ENCODE data around the gene GLB1L.
"Not testable (repeated sequence)": the region's sequence is repeated elsewhere in the genome, so short reads cannot be mapped to it uniquely, and the experiment has no call there.

GLB1L gene

DNA sequence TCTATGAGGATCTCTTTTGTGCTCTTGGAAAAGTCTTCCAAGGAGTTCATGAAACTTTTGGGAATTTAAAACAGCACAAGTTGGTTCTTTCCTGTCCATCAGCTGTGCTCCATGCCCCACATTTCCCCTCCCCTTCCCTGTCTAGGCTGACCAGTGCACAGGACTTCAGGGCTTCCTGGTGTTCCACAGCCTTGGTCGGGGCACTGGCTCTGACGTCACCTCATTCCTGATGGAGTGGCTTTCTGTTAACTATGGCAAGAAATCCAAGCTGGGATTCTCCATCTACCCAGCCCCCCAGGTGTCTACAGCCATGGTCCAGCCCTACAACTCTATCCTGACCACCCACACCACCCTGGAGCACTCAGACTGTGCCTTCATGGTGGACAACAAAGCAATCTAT is 25.8 kb upstream of the GLB1L start:
- peaks cover 7% of the 10 kb centered on the region for H3K4me1 Mint-ChIP-seq
- no peak overlapping the region for H3K27ac Mint-ChIP-seq
- ATAC-seq (no peak), DNase-seq (no peak)
- H3K27me3 Mint-ChIP-seq = no peaks in the 10 kb centered on the region
- no peak overlapping the region for H3K4me3 Mint-ChIP-seq
- no peaks in the 10 kb centered on the region for H3K9me3 Mint-ChIP-seq

- ATAC-seq (no peak), DNase-seq (no peak)
- H3K27me3 Mint-ChIP-seq = no peaks in the 10 kb centered on the region
- H3K27ac Mint-ChIP-seq = no peak overlapping the region
- no peak overlapping the region for H3K4me3 Mint-ChIP-seq
- no peaks in the 10 kb centered on the region for H3K9me3 Mint-ChIP-seq
- peaks cover 7% of the 10 kb centered on the region for H3K4me1 Mint-ChIP-seq
These were observed 24.8 kb upstream of the GLB1L start for GRCh38 chr2:219270055-219270372.

- no peak overlapping the region for H3K27ac Mint-ChIP-seq
These were observed 24.3 kb upstream of the GLB1L start for GRCh38 chr2:219269362-219270054.

GRCh38 chr2:219268294-219268693 is 23.1 kb upstream of the GLB1L start:
- Mint-ChIP-seq H3K4me3 (no peak overlapping the region), H3K9me3 (no peaks in the 10 kb centered on the region), H3K27me3 (no peaks in the 10 kb centered on the region), H3K27ac (peak overlapping the region in 1 of 2 donors; percentile 46), H3K4me1 (no peaks in the 10 kb centered on the region)
- DNase-seq (no peak), ATAC-seq (no peak)

More at GRCh38 chr2:219269362-219270054, 24.3 kb upstream of the GLB1L start:
- Mint-ChIP-seq H3K27me3 (no peaks in the 10 kb centered on the region), H3K9me3 (no peaks in the 10 kb centered on the region), H3K4me1 (peaks cover 7% of the 10 kb centered on the region), H3K4me3 (no peak overlapping the region)
- ATAC-seq (no peak), DNase-seq (no peak)

DNA sequence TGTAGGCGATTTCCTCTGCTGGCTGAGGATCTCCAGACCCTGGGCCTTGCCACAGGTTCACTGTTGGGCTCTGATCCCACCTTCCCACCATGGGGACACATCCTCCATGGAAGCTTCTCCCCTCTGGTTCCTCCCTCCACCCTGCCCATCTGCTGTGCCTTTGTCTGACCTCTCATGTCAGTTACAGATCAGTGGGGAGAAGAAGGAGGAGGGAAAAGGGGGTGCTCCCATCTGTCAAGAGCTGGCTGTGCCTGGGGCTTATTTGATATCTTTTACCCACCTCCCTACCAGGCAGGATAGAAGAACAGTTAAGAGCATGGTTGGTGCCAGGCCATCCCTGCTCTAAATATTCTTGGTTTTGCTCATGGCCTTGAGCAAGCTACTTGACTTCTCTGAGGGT is 21.6 kb upstream of the GLB1L start:
- Mint-ChIP-seq H3K27me3 (no peaks in the 10 kb centered on the region), H3K9me3 (no peaks in the 10 kb centered on the region), H3K27ac (no peak overlapping the region)

DNA sequence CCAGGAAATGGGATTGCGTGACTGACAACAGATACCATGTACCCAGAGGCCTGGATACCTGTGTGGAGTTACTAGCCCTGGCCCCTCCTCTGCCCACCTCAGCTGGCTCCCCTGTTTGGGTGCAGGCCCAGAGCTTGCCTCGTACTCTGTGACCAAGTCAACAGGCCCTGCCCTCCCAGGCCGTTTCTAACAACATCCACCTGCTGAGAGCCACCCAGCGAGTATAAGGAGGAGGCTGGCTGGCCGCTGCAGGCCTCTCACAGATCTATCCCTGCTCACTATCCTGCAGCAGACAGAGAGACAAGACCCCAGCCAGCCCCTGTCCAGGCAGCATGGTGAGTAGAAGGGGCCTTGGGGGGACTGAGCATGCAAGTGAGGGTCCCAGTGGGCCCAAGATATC is 21.0 kb upstream of the GLB1L start:
- DNase-seq (no peak), ATAC-seq (no peak)
- Mint-ChIP-seq H3K4me1 (peaks cover 8% of the 10 kb centered on the region), H3K27me3 (no peaks in the 10 kb centered on the region), H3K9me3 (no peaks in the 10 kb centered on the region), H3K4me3 (no peak overlapping the region), H3K27ac (peak overlapping the region in 1 of 2 donors; percentile 22)

More for the DNA sequence above, 21.6 kb upstream of the GLB1L start:
- no peak for ATAC-seq
- Mint-ChIP-seq H3K4me3 (no peak overlapping the region), H3K4me1 (peaks cover 2% of the 10 kb centered on the region)
- DNase-seq = no peak

DNA sequence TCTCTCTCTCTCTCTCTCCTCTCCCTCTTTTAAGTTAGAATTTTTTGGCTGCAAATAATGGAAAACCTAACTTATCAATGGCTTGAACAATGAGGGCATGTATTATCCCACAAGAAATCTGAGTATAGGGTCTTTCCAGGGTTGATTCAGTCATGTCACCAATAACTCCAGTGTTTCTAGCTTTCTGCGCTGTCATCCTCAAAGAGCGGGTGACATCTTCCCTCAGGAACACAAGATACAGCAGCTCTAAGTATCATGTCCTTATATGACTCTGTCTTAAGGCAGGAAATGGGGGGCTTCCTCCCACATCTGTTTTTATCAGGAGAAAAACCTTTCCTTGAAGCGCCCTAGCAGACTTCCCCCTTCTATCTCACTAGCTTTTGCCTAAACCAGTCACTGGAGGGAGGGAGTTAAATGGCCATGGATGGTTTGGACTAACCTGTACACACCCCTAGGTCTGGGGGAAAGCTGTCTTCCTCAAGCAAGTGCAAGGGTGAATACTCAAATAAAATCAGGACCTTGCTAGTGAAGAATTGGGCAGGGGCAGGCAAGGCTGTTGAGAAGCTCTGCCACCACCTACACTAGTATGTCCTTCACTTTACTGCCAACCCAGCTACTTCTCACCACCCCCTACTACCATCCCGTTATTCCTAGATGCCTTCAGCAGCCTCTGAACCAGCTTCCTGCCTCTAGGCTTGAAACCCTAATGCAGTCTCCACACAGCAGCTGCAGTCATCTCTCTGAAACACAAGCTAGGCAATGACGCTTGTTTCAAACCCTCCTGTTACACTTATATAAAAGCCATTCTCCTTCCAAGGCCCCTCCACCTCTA is 16.0 kb upstream of the GLB1L start:
- Mint-ChIP-seq H3K9me3 (no peaks in the 10 kb centered on the region), H3K27me3 (no peaks in the 10 kb centered on the region), H3K4me3 (no peak overlapping the region), H3K27ac (peak overlapping the region in 1 of 2 donors; percentile 64), H3K4me1 (peaks cover 21% of the 10 kb centered on the region)
- ATAC-seq (peak; percentile 43), DNase-seq (no peak)

DNA sequence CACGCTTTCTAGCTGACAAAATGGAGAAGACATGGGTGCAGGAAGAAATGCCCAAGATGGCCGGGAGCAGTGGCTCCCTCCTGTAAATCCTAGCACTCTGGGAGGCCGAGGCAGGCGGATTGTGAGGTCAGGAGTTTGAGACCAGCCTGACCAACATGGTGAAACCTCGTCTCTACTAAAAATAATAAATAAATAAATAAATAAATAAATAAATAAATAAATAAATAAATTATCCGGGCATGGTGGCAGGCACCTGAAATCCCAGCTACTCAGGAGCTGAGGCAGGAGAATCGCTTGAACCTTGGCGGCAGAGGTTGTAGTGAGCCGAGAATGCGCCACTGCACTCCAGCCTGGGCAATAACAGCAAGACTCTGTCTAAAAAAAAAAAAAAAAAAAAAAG is 13.7 kb upstream of the GLB1L start:
- DNase-seq, H3K27ac Mint-ChIP-seq, H3K27me3 Mint-ChIP-seq, H3K9me3 Mint-ChIP-seq, ATAC-seq, H3K4me3 Mint-ChIP-seq: not testable (repeated sequence)
- H3K4me1 Mint-ChIP-seq = peaks cover 37% of the 10 kb centered on the region

- ATAC-seq (peak; percentile 56), DNase-seq (peak in 1 of 2 donors; percentile 57)
- H3K4me1 Mint-ChIP-seq = peaks cover 52% of the 10 kb centered on the region
- no peaks in the 10 kb centered on the region for H3K27me3 Mint-ChIP-seq
- H3K27ac Mint-ChIP-seq = peak overlapping the region; percentile 93 to 95
- peak overlapping the region; percentile 71 to 84 for H3K4me3 Mint-ChIP-seq
- H3K9me3 Mint-ChIP-seq = no peaks in the 10 kb centered on the region
These were observed 9.5 kb upstream of the GLB1L start for GRCh38 chr2:219254590-219255201.

GRCh38 chr2:219253753-219254589 is 8.7 kb upstream of the GLB1L start, which contains the start of gene TUBA4A:
Gene TUBA4A, minus strand, starts transcription at chr2:219253918. Its CDS starts 60 bp downstream, at chr2:219253858.
- Mint-ChIP-seq H3K27me3 (no peaks in the 10 kb centered on the region), H3K4me3 (peak within 1 kb of the TSS; percentile 71 to 84), H3K27ac (peak within 1 kb of the TSS; percentile 95 to 97), H3K9me3 (no peaks in the 10 kb centered on the region), H3K4me1 (peaks cover 59% of the 10 kb centered on the region)
- ATAC-seq (peak; percentile 80), DNase-seq (peak; percentile 89 to 90)

DNA sequence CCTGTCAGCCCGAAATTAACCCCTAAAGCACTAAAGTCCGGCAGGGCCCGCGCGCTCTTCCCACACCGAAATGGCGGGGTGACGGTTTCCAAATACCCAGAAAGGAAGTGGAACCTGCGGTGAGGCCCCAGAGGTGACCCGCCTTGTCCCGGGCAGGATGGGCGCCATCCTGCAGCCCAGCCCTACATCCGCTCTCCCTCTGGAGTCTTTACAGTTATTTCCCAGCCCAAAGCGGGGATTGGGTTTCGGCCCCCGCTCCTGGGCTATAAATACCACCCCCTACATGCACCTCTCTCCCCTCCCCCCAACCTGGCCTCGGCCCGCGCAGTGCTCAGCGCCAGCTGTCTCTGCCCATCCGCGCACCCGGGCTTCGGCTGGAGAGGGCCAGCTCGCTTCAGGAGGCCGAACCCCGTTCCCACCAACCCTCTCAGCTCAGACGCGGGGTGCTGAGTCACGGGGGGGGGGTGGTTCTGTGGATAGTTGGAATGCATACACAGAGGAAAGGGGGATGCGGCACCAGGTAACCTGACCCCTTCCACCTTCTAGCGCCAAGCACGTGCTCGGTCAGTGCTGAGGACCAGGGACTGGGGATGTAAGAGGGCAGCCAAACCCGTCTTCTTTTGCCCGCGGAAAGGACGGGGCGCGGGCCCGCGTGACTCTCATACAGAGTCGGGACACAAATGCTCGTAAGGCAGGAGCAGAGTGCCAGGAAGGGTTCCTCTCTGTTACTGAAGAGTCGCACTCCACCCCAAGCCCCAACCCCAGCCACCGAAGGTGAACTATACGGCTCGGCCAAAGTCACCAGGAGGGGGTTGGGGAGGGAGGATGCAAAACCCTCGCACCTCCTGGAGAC is 7.9 kb upstream of the GLB1L start, which contains the start of gene TUBA4B:
TSS of gene TUBA4B (plus strand) at position 344 of the 853 bp plus-strand sequence. CDS start at position 509, 165 bp downstream.
- H3K4me1 Mint-ChIP-seq = peaks cover 67% of the 10 kb centered on the region
- ATAC-seq = peak; percentile 50

DNA sequence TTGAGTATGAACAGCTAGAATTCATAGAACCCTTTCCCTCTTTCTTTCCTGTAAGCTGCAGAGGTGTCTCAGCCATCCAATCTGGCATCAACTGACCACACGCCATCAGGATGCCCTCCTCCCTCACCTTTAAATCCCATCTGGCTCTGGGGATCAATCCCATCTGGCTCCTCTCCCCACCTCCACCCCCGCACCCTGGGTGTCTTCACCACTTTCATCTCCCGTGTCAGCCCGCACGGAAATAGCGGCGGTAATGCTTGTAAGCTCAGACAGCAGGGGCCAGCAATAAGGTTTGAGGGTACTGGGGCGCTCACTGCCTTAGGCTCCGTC is 7.3 kb upstream of the GLB1L start:
- DNase-seq (no peak), ATAC-seq (peak; percentile 0)
- Mint-ChIP-seq H3K27me3 (no peaks in the 10 kb centered on the region), H3K9me3 (no peaks in the 10 kb centered on the region), H3K4me1 (peaks cover 73% of the 10 kb centered on the region), H3K4me3 (peak overlapping the region; percentile 71 to 84), H3K27ac (peak overlapping the region; percentile 95 to 97)

More for the DNA sequence above, 7.9 kb upstream of the GLB1L start, which contains the start of gene TUBA4B:
- Mint-ChIP-seq H3K9me3 (no peaks in the 10 kb centered on the region), H3K27ac (peak within 1 kb of the TSS; percentile 95 to 97), H3K27me3 (no peaks in the 10 kb centered on the region), H3K4me3 (peak within 1 kb of the TSS; percentile 71 to 84)
- DNase-seq = peak; percentile 41 to 65

GRCh38 chr2:219252084-219252483 is 6.8 kb upstream of the GLB1L start:
- Mint-ChIP-seq H3K4me3 (peak overlapping the region; percentile 71 to 84), H3K27me3 (no peaks in the 10 kb centered on the region), H3K27ac (peak overlapping the region in 1 of 2 donors; percentile 8), H3K9me3 (no peaks in the 10 kb centered on the region), H3K4me1 (peaks cover 78% of the 10 kb centered on the region)
- peak; percentile 27 to 52 for DNase-seq
- ATAC-seq = peak; percentile 3

DNA sequence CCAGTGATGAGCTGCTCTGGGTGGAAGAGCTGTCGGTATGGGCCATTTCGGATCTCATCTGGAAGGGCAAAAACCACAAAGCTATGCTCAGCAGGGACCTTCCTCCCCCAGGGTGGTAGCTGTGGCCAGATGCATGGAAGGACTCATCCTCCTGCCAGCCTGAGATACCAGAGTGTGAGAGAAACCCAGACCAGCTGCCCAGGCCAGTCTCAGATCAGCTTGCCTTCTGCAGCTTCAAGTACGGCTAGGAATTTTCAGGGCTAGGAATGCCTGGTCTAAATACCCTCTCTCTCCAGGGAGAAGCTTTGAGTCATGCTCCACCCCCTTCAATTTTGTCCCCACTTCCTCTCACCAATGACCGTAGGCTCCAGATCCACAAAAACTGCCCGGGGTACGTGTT is 6.4 kb upstream of the GLB1L start:
- ATAC-seq (no peak), DNase-seq (no peak)
- H3K4me3 Mint-ChIP-seq = peak overlapping the region; percentile 71 to 84
- no peaks in the 10 kb centered on the region for H3K9me3 Mint-ChIP-seq
- peaks cover 82% of the 10 kb centered on the region for H3K4me1 Mint-ChIP-seq
- H3K27me3 Mint-ChIP-seq = no peaks in the 10 kb centered on the region
- H3K27ac Mint-ChIP-seq = peak overlapping the region in 1 of 2 donors; percentile 8
